ENCODE results near the gene TIMP3. TPM values are rescaled to one million over a fixed set of nuclear protein-coding genes. Genes with fewer than 3 reads are reported as not detected.

The TIMP3 gene
- total RNA-seq, 1 experiment from 2014 or later = 14.1 TPM

DNA sequence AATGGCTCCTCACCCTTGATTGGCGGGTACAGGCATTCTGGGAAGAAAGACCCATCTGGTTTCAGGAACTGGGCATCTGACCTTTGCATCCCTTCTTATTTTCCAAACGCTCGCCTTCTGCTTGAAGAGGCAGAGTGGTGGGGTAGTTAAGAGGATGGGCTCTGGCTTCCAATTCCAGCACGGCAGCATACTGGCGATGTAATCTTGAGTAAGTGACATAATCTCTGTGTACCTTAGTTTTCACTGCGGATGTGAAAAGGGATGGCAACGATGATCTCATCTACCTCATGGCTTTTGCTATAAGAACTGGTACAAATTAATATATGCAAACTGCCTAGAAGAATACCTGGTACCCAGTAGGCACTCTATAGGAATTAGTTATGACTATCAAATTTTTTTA, 10.0 kb upstream of the TIMP3 start:
- DNase-seq (ENCODE audit: low spot score) = no peak
- peaks cover 3% of the 10 kb centered on the region for H3K4me1 ChIP-seq (ENCODE audit: insufficient read depth, low read length, poor library complexity, severe bottlenecking)
- H3K4me3 ChIP-seq (ENCODE audit: low read depth, low read length, poor library complexity, severe bottlenecking) = no peak overlapping the region
- intact Hi-C loops (cut with micrococcal nuclease; ENCODE audit: unreplicated experiment) = no loop called here
- H3K27me3 ChIP-seq (replicated peaks; ENCODE audit: insufficient read depth, low read depth, low read length, poor library complexity) = no peaks in the 10 kb centered on the region
- no peak overlapping the region for H3K27ac ChIP-seq (ENCODE audit: low read depth, low read length, poor library complexity, severe bottlenecking)
- H3K36me3 ChIP-seq (ENCODE audit: insufficient read depth, low read length, poor library complexity, severe bottlenecking) = no peaks in the 10 kb centered on the region
- BruUV-seq (replicated peaks) = no TSS peak
- no peaks in the 10 kb centered on the region for H3K9me3 ChIP-seq (ENCODE audit: low read depth, low read length, poor library complexity, severe bottlenecking)
- ChIA-PET POLR2A (ENCODE audit: low non-redundant PET) (no interaction called here), CTCF (no interaction called here)
- TF ChIP-seq CTCF (conservative IDR thresholded peaks at IDR 0.05; ENCODE audit: low read depth, low read length) = no peak
- TF ChIP-seq EZH2 (IDR thresholded peaks at IDR 0.05; ENCODE audit: borderline replicate concordance, low read depth, low read length, poor library complexity, severe bottlenecking) = no peak

DNA sequence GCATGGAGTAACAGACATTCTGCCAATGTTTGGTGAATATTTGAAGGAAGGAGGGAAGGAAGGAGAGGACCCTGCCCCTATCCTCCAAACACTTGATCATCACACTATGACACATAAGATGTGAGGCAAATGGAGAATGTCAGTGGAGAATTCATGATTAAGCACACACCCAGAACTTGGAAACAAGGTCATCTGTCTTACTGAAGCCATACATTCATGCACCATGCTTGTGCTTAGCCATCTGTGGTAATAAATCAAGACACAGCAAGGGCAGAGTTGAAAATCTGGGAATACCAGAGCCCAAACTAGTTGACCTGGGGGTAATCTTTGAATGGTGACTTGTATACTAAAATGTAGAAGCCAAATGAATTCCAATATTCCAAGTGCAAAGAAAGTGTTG, 7.9 kb upstream of the TIMP3 start:
- H3K27ac ChIP-seq (ENCODE audit: low read depth, low read length, poor library complexity, severe bottlenecking) = no peak overlapping the region
- H3K4me1 ChIP-seq (ENCODE audit: insufficient read depth, low read length, poor library complexity, severe bottlenecking) = peaks cover 3% of the 10 kb centered on the region
- no peak for DNase-seq (ENCODE audit: low spot score)
- intact Hi-C loops (cut with micrococcal nuclease; ENCODE audit: unreplicated experiment) = no loop called here
- peaks cover 3% of the 10 kb centered on the region for H3K27me3 ChIP-seq (replicated peaks; ENCODE audit: insufficient read depth, low read depth, low read length, poor library complexity)
- ChIA-PET CTCF (no interaction called here), POLR2A (ENCODE audit: low non-redundant PET) (no interaction called here)
- BruUV-seq (replicated peaks) = no TSS peak
- no peak overlapping the region for H3K4me3 ChIP-seq (ENCODE audit: low read depth, low read length, poor library complexity, severe bottlenecking)
- H3K36me3 ChIP-seq (ENCODE audit: insufficient read depth, low read length, poor library complexity, severe bottlenecking) = no peaks in the 10 kb centered on the region
- no peaks in the 10 kb centered on the region for H3K9me3 ChIP-seq (ENCODE audit: low read depth, low read length, poor library complexity, severe bottlenecking)
- TF ChIP-seq EZH2 (IDR thresholded peaks at IDR 0.05; ENCODE audit: borderline replicate concordance, low read depth, low read length, poor library complexity, severe bottlenecking) (no peak), CTCF (conservative IDR thresholded peaks at IDR 0.05; ENCODE audit: low read depth, low read length) (no peak)

- Histone ChIP-seq H3K27ac (ENCODE audit: low read depth, low read length, poor library complexity, severe bottlenecking) (no peak overlapping the region), H3K36me3 (ENCODE audit: insufficient read depth, low read length, poor library complexity, severe bottlenecking) (no peaks in the 10 kb centered on the region), H3K4me3 (ENCODE audit: low read depth, low read length, poor library complexity, severe bottlenecking) (no peak overlapping the region), H3K4me1 (ENCODE audit: insufficient read depth, low read length, poor library complexity, severe bottlenecking) (peaks cover under 1% of the 10 kb centered on the region), H3K27me3 (replicated peaks; ENCODE audit: insufficient read depth, low read depth, low read length, poor library complexity) (peaks cover 4% of the 10 kb centered on the region), H3K9me3 (ENCODE audit: low read depth, low read length, poor library complexity, severe bottlenecking) (no peaks in the 10 kb centered on the region)
- no TSS peak for BruUV-seq (replicated peaks)
- TF ChIP-seq CTCF (conservative IDR thresholded peaks at IDR 0.05; ENCODE audit: low read depth, low read length) = 0 out of 2 replicates have a peak, but pooled peaks have one; percentile 33
- no peak for TF ChIP-seq EZH2 (IDR thresholded peaks at IDR 0.05; ENCODE audit: borderline replicate concordance, low read depth, low read length, poor library complexity, severe bottlenecking)
- ChIA-PET POLR2A (ENCODE audit: low non-redundant PET) (no interaction called here), CTCF (interaction anchor here (0.5 to 2.5 kb wide), 2 partner anchors 135 to 263 kb away, joined by 4 to 28 read pairs; no protein-coding TSS in a partner anchor)
- intact Hi-C loops (cut with micrococcal nuclease; ENCODE audit: unreplicated experiment) = no loop called here
- no peak for DNase-seq (ENCODE audit: low spot score)
Observed at GRCh38 chr22:32794449-32795213, 6.9 kb upstream of the TIMP3 start.

All from A673 (cell line).